Bronchial epithelial cell (primary cell): ENCODE results near the gene PRKD2. TPM values are rescaled to one million over a fixed set of nuclear protein-coding genes. Genes with fewer than 3 reads are reported as not detected.

ENCODE experiments used
- DNase-seq: peaks from one replicate; pipeline ENCODE4 v3.0.0-alpha.2; 2010; ENCODE audit warnings: low read depth
- FAIRE-seq: peaks from 2 replicates; lab custom pipeline; 2011; peaks lifted over from hg19 to GRCh38; lab: Jason Lieb, UNC
- H3K27me3 ChIP-seq: 2 replicates; pipeline ENCODE4 v1.5.1; 2011; ENCODE audit warnings: low read length; ENCODE audit not compliant: control insufficient read depth, insufficient read depth
- H3K36me3 ChIP-seq: 2 replicates; pipeline ENCODE4 v1.5.1; 2011; ENCODE audit warnings: low read length; ENCODE audit not compliant: control insufficient read depth, insufficient read depth
- H3K4me3 ChIP-seq: 2 replicates; pipeline ENCODE4 v1.5.1; 2011; ENCODE audit warnings: mild to moderate bottlenecking, low read depth, low read length, control low read depth
- CTCF ChIP-seq: IDR thresholded peaks from 2 replicates; pipeline ENCODE4 v1.5.1; 2011; ENCODE audit warnings: mild to moderate bottlenecking, moderate library complexity, low read length, control low read depth, inconsistent platforms; ENCODE audit not compliant: insufficient read depth, severe bottlenecking
- total RNA-seq: library from RNA; depleted of rRNA; stranded (reverse); fragments of >200 nt; gene quantifications from 2 replicates; pipeline ENCODE4 v1.2.1, GENCODE V29; 2014

Gene PRKD2
- total RNA-seq, 1 donor from 2014 or later, result 24.5 TPM

- H3K4me3 ChIP-seq, result no peak overlapping the region
- H3K36me3 ChIP-seq, result peaks cover 54% of the 10 kb centered on the region
- TF ChIP-seq CTCF, result no peak
- DNase-seq (no peak), FAIRE-seq (peak; percentile 23)
- H3K27me3 ChIP-seq, result no peaks in the 10 kb centered on the region
These were observed 14.7 kb upstream of the PRKD2 start for GRCh38 chr19:46731584-46731983.

GRCh38 chr19:46731007-46731501 is 14.1 kb upstream of the PRKD2 start:
- Histone ChIP-seq H3K27me3 (no peaks in the 10 kb centered on the region), H3K36me3 (peaks cover 55% of the 10 kb centered on the region), H3K4me3 (no peak overlapping the region)
- FAIRE-seq, result peak; percentile 97
- TF ChIP-seq CTCF, result no peak
- peak; percentile 83 for DNase-seq

GRCh38 chr19:46730595-46730994 is 13.7 kb upstream of the PRKD2 start:
- Histone ChIP-seq H3K4me3 (no peak overlapping the region), H3K27me3 (no peaks in the 10 kb centered on the region), H3K36me3 (peaks cover 59% of the 10 kb centered on the region)
- TF ChIP-seq CTCF, result no peak
- FAIRE-seq (no peak), DNase-seq (no peak)

GRCh38 chr19:46730187-46730586 is 13.3 kb upstream of the PRKD2 start:
- no peak for TF ChIP-seq CTCF
- no peak for DNase-seq
- FAIRE-seq, result no peak
- Histone ChIP-seq H3K4me3 (no peak overlapping the region), H3K27me3 (no peaks in the 10 kb centered on the region), H3K36me3 (peaks cover 62% of the 10 kb centered on the region)

- no peak overlapping the region for H3K4me3 ChIP-seq
- no peak for TF ChIP-seq CTCF
- no peaks in the 10 kb centered on the region for H3K27me3 ChIP-seq
- DNase-seq (no peak), FAIRE-seq (no peak)
- H3K36me3 ChIP-seq, result peaks cover 66% of the 10 kb centered on the region
These were observed 12.8 kb upstream of the PRKD2 start for GRCh38 chr19:46729696-46730095.
